Neural cell (in vitro differentiated cells): ENCODE data around the gene USP31. TPM values are rescaled to one million over a fixed set of nuclear protein-coding genes. Genes with fewer than 3 reads are reported as not detected.
A peak's percentile ranks its signal among the peaks of the same experiment; 100 is the strongest.

Experiments
- H2AFZ ChIP-seq: fragments of 200-600, 300-800 bp; sonication (generic), shearing (Covaris generic); 2 replicates; pipeline ENCODE4 v1.6.0; 2014; ENCODE audit warnings: low read depth, mild to moderate bottlenecking, antibody characterized with exemption, low read length, moderate library complexity
- H3F3A ChIP-seq: fragments of 200-600 bp; shearing (Covaris generic); 2 replicates; pipeline ENCODE4 v1.6.1; 2016; ENCODE audit warnings: mild to moderate bottlenecking, moderate library complexity, mixed read lengths, antibody characterized with exemption, low read length; ENCODE audit not compliant: insufficient read depth, poor library complexity, severe bottlenecking
- H3K27ac ChIP-seq: fragments of 200-600, 300-800 bp; sonication (generic), shearing (Covaris generic); 2 replicates; pipeline ENCODE4 v1.5.1; 2014; ENCODE audit warnings: mild to moderate bottlenecking, low read length, moderate library complexity
- H3K27me3 ChIP-seq: fragments of 300-800, 200-600 bp; sonication (generic), shearing (Covaris generic); 2 replicates; pipeline ENCODE4 v1.6.0; 2014; ENCODE audit warnings: mild to moderate bottlenecking, low read depth, low read length, moderate library complexity; ENCODE audit not compliant: insufficient read depth
- H3K36me3 ChIP-seq: fragments of 300-800, 200-600 bp; sonication (generic), shearing (Covaris generic); 2 replicates; pipeline ENCODE4 v1.5.1; 2014; ENCODE audit warnings: mild to moderate bottlenecking, antibody characterized with exemption, low read length, moderate library complexity; ENCODE audit not compliant: insufficient read depth
- H3K4me2 ChIP-seq: fragments of 300-800, 200-600 bp; sonication (generic), shearing (Covaris generic); 2 replicates; pipeline ENCODE4 v1.6.0; 2014; ENCODE audit warnings: mild to moderate bottlenecking, low read length
- H3K4me3 ChIP-seq: fragments of 300-800, 200-600 bp; sonication (generic), shearing (Covaris generic); 2 replicates; pipeline ENCODE4 v1.5.1; 2014; ENCODE audit warnings: mild to moderate bottlenecking, low read length, moderate library complexity
- H3K79me2 ChIP-seq: fragments of 200-600 bp; shearing (Covaris generic); replicated peaks from 2 replicates; pipeline ENCODE4 v1.6.0; 2014; ENCODE audit warnings: mild to moderate bottlenecking, low read length, moderate library complexity; ENCODE audit not compliant: insufficient read depth
- H3K9ac ChIP-seq: fragments of 300-800, 200-600 bp; sonication (generic), shearing (Covaris generic); 2 replicates; pipeline ENCODE4 v1.6.1; 2016; ENCODE audit warnings: mild to moderate bottlenecking, low read length, mixed read lengths
- H3K9me2 ChIP-seq: fragments of 200-600 bp; shearing (Covaris generic); 2 replicates; pipeline ENCODE4 v1.6.1; 2016; ENCODE audit warnings: mild to moderate bottlenecking, low read length, mixed read lengths; ENCODE audit not compliant: insufficient read depth
- H3K9me3 ChIP-seq: fragments of 200-600, 300-800 bp; sonication (generic), shearing (Covaris generic); 2 replicates; pipeline ENCODE4 v1.6.1; 2016; ENCODE audit warnings: mild to moderate bottlenecking, mixed run types, low read length, moderate library complexity, mixed read lengths
- H4K20me1 ChIP-seq: fragments of 200-600 bp; shearing (Covaris generic); 2 replicates; pipeline ENCODE4 v1.6.1; 2016; ENCODE audit warnings: mild to moderate bottlenecking, mixed run types; ENCODE audit not compliant: insufficient read depth
- EP300 ChIP-seq: fragments of 450-650 bp; conservative IDR thresholded peaks from 2 replicates; pipeline ENCODE4 v1.6.1; 2014; ENCODE audit warnings: antibody characterized with exemption, mild to moderate bottlenecking, moderate library complexity; ENCODE audit not compliant: poor library complexity, severe bottlenecking
- EZH2 ChIP-seq: fragments of 200-600, 300-800 bp; shearing (Covaris generic), sonication (generic); IDR thresholded peaks from 2 replicates; pipeline ENCODE4 v1.6.1; 2014; ENCODE audit warnings: antibody characterized with exemption, low read length, borderline replicate concordance, mild to moderate bottlenecking; ENCODE audit not compliant: insufficient read depth, poor library complexity, severe bottlenecking
- MXI1 ChIP-seq: fragments of 450-650 bp; conservative IDR thresholded peaks from 2 replicates; pipeline ENCODE4 v1.6.1; 2014; ENCODE audit warnings: antibody characterized with exemption, mild to moderate bottlenecking; ENCODE audit not compliant: poor library complexity, severe bottlenecking
- POLR2AphosphoS5 ChIP-seq: IDR thresholded peaks from 2 replicates; pipeline ENCODE4 v1.6.1; 2012
- RAD21 ChIP-seq: fragments of 450-650 bp; conservative IDR thresholded peaks from 2 replicates; pipeline ENCODE4 v1.6.1; 2014; ENCODE audit warnings: antibody characterized with exemption, mild to moderate bottlenecking, moderate library complexity
- REST ChIP-seq: IDR thresholded peaks from 2 replicates; pipeline ENCODE4 v1.6.1; 2012; ENCODE audit warnings: borderline replicate concordance
- SMC3 ChIP-seq: fragments of 450-650 bp; conservative IDR thresholded peaks from 2 replicates; pipeline ENCODE4 v1.6.1; 2014; ENCODE audit warnings: antibody characterized with exemption, mild to moderate bottlenecking, moderate library complexity; ENCODE audit not compliant: poor library complexity
- TAF1 ChIP-seq: IDR thresholded peaks from 2 replicates; pipeline ENCODE4 v1.6.1; 2012; ENCODE audit warnings: low read depth
- polyA minus RNA-seq: library from RNA; depleted of rRNA, polyadenylated mRNA; stranded (reverse); fragments of >200 nt; gene quantifications from 2 replicates; pipeline ENCODE4 v1.2.3, GENCODE V29; 2014
- polyA plus RNA-seq: library from polyadenylated mRNA; depleted of rRNA; stranded (reverse); fragments of >200 nt; gene quantifications from 2 replicates; pipeline ENCODE4 v1.2.3, GENCODE V29; 2014
- TF ChIP-seq, protein P1 (sequence below): fragments of 450-650 bp; IDR thresholded peaks from 2 replicates; pipeline ENCODE4 v1.5.1; 2014; ENCODE audit warnings: antibody characterized with exemption, mild to moderate bottlenecking, moderate library complexity; ENCODE audit not compliant: poor library complexity, severe bottlenecking

USP31 gene
- polyA plus RNA-seq (5.8 and 7.9 TPM in 2 replicates), polyA minus RNA-seq (23.1 and 28.8 TPM in 2 replicates)

- peak within 1 kb of the TSS; percentile 97 for H2AFZ ChIP-seq
Measured at GRCh38 chr16:23149267-23149992, at the start of gene USP31. USP31 (minus strand) TSS chr16:23149452; CDS start chr16:23149270, 182 bp downstream.

GRCh38 chr16:23196539-23196938 is 47.3 kb upstream of the USP31 start:
- Histone ChIP-seq H3F3A (no peaks in the 10 kb centered on the region), H3K36me3 (no peaks in the 10 kb centered on the region), H3K27ac (no peak overlapping the region), H3K4me3 (no peak overlapping the region), H3K9ac (no peak overlapping the region), H3K9me3 (no peaks in the 10 kb centered on the region), H2AFZ (no peak overlapping the region), H3K9me2 (no peaks in the 10 kb centered on the region), H3K79me2 (no peaks in the 10 kb centered on the region), H4K20me1 (no peaks in the 10 kb centered on the region), H3K27me3 (no peaks in the 10 kb centered on the region), H3K4me2 (no peak overlapping the region)
- TF ChIP-seq TAF1, result no peak
- TF ChIP-seq POLR2AphosphoS5, result no peak
- no peak for TF ChIP-seq MXI1
- no peak for TF ChIP-seq SMC3
- no peak for TF ChIP-seq EZH2
- TF ChIP-seq EP300, result no peak
- TF ChIP-seq REST, result no peak
- no peak for TF ChIP-seq RAD21
- TF ChIP-seq, protein P1, sequence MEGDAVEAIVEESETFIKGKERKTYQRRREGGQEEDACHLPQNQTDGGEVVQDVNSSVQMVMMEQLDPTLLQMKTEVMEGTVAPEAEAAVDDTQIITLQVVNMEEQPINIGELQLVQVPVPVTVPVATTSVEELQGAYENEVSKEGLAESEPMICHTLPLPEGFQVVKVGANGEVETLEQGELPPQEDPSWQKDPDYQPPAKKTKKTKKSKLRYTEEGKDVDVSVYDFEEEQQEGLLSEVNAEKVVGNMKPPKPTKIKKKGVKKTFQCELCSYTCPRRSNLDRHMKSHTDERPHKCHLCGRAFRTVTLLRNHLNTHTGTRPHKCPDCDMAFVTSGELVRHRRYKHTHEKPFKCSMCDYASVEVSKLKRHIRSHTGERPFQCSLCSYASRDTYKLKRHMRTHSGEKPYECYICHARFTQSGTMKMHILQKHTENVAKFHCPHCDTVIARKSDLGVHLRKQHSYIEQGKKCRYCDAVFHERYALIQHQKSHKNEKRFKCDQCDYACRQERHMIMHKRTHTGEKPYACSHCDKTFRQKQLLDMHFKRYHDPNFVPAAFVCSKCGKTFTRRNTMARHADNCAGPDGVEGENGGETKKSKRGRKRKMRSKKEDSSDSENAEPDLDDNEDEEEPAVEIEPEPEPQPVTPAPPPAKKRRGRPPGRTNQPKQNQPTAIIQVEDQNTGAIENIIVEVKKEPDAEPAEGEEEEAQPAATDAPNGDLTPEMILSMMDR, result no peak

More at GRCh38 chr16:23149267-23149992, at the start of gene USP31:
- Histone ChIP-seq H3K9me3 (no peaks in the 10 kb centered on the region), H3F3A (no peaks in the 10 kb centered on the region), H3K9me2 (no peaks in the 10 kb centered on the region), H4K20me1 (no peaks in the 10 kb centered on the region), H3K36me3 (no peaks in the 10 kb centered on the region), H3K4me3 (peak within 1 kb of the TSS; percentile 88), H3K9ac (peak within 1 kb of the TSS; percentile 68), H3K27ac (peak within 1 kb of the TSS; percentile 60), H3K79me2 (peaks cover 23% of the 10 kb centered on the region), H3K4me2 (peak within 1 kb of the TSS; percentile 65), H3K27me3 (no peaks in the 10 kb centered on the region)
- TF ChIP-seq EZH2 (no peak), REST (peak; percentile 34), POLR2AphosphoS5 (peak; percentile 40), MXI1 (peak; percentile 72), SMC3 (peak; percentile 33), TAF1 (no peak), RAD21 (no peak), EP300 (peak; percentile 55)
